Activated CD8-positive, alpha-beta memory T cell treated with anti-CD3 and anti-CD28 coated beads, Interleukin-2, amount 50 U/mL, for 24 hours (primary cell): ENCODE data around the gene HDAC11.
"Not testable (repeated sequence)": the region's sequence is repeated elsewhere in the genome, so short reads cannot be mapped to it uniquely, and the experiment has no call there.

Experiments
- DNase-seq: peaks from one replicate; pipeline ENCODE4 v3.0.0-alpha.2; 2020; ENCODE audit errors: extremely low read depth

The HDAC11 gene

GRCh38 chr3:13470894-13471574, 9.1 kb upstream of the HDAC11 start:
- DNase-seq, result no peak

GRCh38 chr3:13472286-13472685, 7.8 kb upstream of the HDAC11 start:
- no peak for DNase-seq

GRCh38 chr3:13473020-13473419, 7.1 kb upstream of the HDAC11 start:
- DNase-seq, result no peak

GRCh38 chr3:13474021-13474420, 6.1 kb upstream of the HDAC11 start:
- DNase-seq, result no peak

- DNase-seq, result no peak
These were observed 5.3 kb upstream of the HDAC11 start for GRCh38 chr3:13474776-13475303.

GRCh38 chr3:13475871-13476590, 4.1 kb upstream of the HDAC11 start:
- no peak for DNase-seq

GRCh38 chr3:13477943-13478342, 2.2 kb upstream of the HDAC11 start:
- no peak for DNase-seq

- no peak for DNase-seq
These were observed 849 bp upstream of the HDAC11 start for GRCh38 chr3:13479332-13479581.

GRCh38 chr3:13480340-13481318, 523 bp downstream of the HDAC11 start:
- no peak for DNase-seq

- no peak for DNase-seq
These were observed 2.1 kb downstream of the HDAC11 start for GRCh38 chr3:13482106-13482690.

GRCh38 chr3:13483286-13483685, 3.2 kb downstream of the HDAC11 start:
- no peak for DNase-seq

GRCh38 chr3:13483988-13484695, 4.0 kb downstream of the HDAC11 start:
- no peak for DNase-seq

GRCh38 chr3:13484851-13485590, 4.9 kb downstream of the HDAC11 start:
- no peak for DNase-seq

GRCh38 chr3:13485630-13486562, 5.8 kb downstream of the HDAC11 start:
- DNase-seq, result not testable (repeated sequence)

- no peak for DNase-seq
These were observed 7.3 kb downstream of the HDAC11 start for GRCh38 chr3:13487403-13487802.

GRCh38 chr3:13491206-13491974, 11.3 kb downstream of the HDAC11 start:
- no peak for DNase-seq

GRCh38 chr3:13492048-13492447, 11.9 kb downstream of the HDAC11 start:
- no peak for DNase-seq

GRCh38 chr3:13492976-13493866, 13.1 kb downstream of the HDAC11 start:
- no peak for DNase-seq
